Left ventricle myocardium superior (tissue), 1 donor: ENCODE measurements around the gene COPG1. TPM values are rescaled to one million over a fixed set of nuclear protein-coding genes. Genes with fewer than 3 reads are reported as not detected.

Experiments
- ATAC-seq: fragments of 200-7000 bp; cut with Tn5 transposase; one replicate; pipeline ENCODE4 v1.9.1; 2020; ENCODE audit warnings: mild to moderate bottlenecking, moderate library complexity
- DNase-seq: peaks from one replicate; pipeline ENCODE4 v3.0.0-alpha.2; 2020
- intact Hi-C: fragments of 100-400 bp; cut with micrococcal nuclease; formaldehyde crosslinking; loops from one replicate; pipeline ENCODE4 v1.11.0; 2022
- microRNA-seq: library from miRNA; unstranded; fragments of <30 nt; microRNA quantifications from one replicate; pipeline ENCODE4 v1.2.0, GENCODE V29; 2020; ENCODE audit warnings: borderline number of aligned reads
- total RNA-seq: library from RNA; stranded (reverse); fragmentation: NEBNext Ultra II Directional; extraction: Animal tissue kit (Norgen Biotek cat#: 25700); gene quantifications from one replicate; pipeline ENCODE4 v1.2.1, GENCODE V29; 2021
- donor health status: DM: no; HTN: yes; CAD: no; lungs with severe emphysema.

The COPG1 gene
- total RNA-seq, 1 donor from 2014 or later, result 84.1 TPM

DNA sequence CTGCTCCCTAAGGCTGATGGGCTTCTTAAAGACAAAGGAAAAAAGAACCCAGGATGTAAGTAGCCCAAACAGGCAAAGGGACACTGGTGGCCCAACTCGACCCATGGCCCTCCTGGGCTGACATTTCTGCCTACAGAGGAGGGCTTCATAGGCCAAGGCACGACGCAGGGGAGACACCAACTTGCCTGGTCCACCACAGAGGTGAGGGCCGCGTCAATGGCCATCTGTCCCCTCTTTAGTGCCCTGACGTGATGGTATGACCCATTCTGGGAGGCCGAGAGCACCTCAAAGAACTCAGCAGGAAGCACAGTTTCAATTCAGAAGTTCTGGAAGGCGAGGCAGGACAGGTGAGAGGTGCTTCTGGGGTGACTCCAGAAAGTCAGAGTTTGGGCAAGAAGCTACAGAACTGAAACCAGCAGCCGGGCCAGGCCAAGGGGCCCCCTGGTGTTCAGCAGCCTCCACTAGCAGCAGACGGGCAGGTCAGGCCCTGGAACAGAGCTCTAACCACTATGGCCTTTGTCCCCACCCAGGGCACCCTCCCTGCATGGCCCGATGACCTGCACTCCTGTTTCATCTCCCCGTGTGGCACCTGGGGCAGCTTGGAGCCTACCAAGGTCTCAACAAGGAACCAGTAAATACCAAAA lies 74.4 kb downstream of the COPG1 start:
- no peak for ATAC-seq
- intact Hi-C loops, result no loop called here
- no peak for DNase-seq

GRCh38 chr3:129324855-129325254 lies 75.4 kb downstream of the COPG1 start:
- intact Hi-C loops, result no loop called here
- no peak for ATAC-seq
- DNase-seq, result no peak

DNA sequence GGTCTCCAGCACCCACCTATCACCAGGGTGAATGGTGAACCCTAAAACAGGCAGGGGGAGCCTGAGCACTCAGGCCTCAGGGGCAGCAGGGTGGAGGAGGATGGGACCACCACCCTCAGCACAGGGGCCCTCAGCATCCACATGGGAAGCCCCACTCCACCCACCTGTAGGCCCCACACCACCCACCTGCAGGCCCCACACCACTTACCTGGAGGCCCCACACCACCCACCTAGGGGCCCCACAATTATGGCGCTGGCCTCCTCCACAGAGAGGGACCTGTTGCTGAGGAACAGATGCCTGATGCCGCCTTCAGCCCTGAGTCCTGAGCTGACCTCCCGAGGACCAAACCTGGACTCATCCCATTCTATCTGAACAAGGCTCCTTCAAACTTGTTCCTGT lies 76.0 kb downstream of the COPG1 start:
- ATAC-seq (no peak), DNase-seq (no peak)
- intact Hi-C loops, result no loop called here

- DNase-seq, result no peak
- intact Hi-C loops, result no loop called here
Observed at GRCh38 chr3:129326138-129326537, 76.7 kb downstream of the COPG1 start.

GRCh38 chr3:129326595-129326994 lies 77.2 kb downstream of the COPG1 start:
- ATAC-seq (no peak), DNase-seq (no peak)
- intact Hi-C loops, result no loop called here

More at GRCh38 chr3:129326138-129326537, 76.7 kb downstream of the COPG1 start:
- no peak for ATAC-seq

Small RNA genes within 50 kb of the gene (microRNA-seq; reads per million reads assigned to microRNA genes)
- not detected for gene MIR6826

Other genes with a start within 250 kb of the COPG1 start
- gene EFCC1, start 248.3 kb upstream of the COPG1 start, total RNA-seq, result 3.0 TPM
- gene GP9, start 188.8 kb upstream of the COPG1 start, total RNA-seq, result not detected
- 3.3 TPM for gene RAB43, start 127.8 kb upstream of the COPG1 start, total RNA-seq
- 25.9 TPM for gene ISY1, start 88.5 kb upstream of the COPG1 start, total RNA-seq
- 531 TPM for gene CNBP, start 65.7 kb upstream of the COPG1 start, total RNA-seq
- gene HMCES, start 29.3 kb downstream of the COPG1 start, total RNA-seq, result 34.9 TPM
- not detected for gene EFCAB12, start 179.0 kb downstream of the COPG1 start, total RNA-seq
- gene MBD4, start 190.3 kb downstream of the COPG1 start, total RNA-seq, result 19.8 TPM
- gene IFT122, start 190.6 kb downstream of the COPG1 start, total RNA-seq, result 16.8 TPM